Stimulated activated CD8-positive, alpha-beta memory T cell treated with anti-CD3 and anti-CD28 coated beads, Interleukin-12 subunit alpha, Interleukin-12 subunit beta, amount 100 ng/mL, for 24 hours (primary cell): Measurements from ENCODE around the gene HPGD.

Experiments
- DNase-seq: peaks from one replicate; pipeline ENCODE4 v3.0.0-alpha.2; 2020; ENCODE audit errors: extremely low read depth

The HPGD gene

GRCh38 chr4:174522183-174523024 lies at the start of gene HPGD:
TSS of gene HPGD (minus strand) at chr4:174522488. CDS start at chr4:174522451, 37 bp downstream.
- peak; percentile 21 for DNase-seq

- DNase-seq = no peak
Measured at GRCh38 chr4:174564529-174564928, 42.2 kb upstream of the HPGD start.

- no peak for DNase-seq
Measured at GRCh38 chr4:174563399-174563798, 41.1 kb upstream of the HPGD start.

GRCh38 chr4:174561560-174561959 lies 39.3 kb upstream of the HPGD start:
- no peak for DNase-seq

- no peak for DNase-seq
Measured at GRCh38 chr4:174559894-174560293, 37.6 kb upstream of the HPGD start.

- no peak for DNase-seq
Measured at GRCh38 chr4:174555789-174556630, 33.7 kb upstream of the HPGD start.

- DNase-seq = no peak
Measured at GRCh38 chr4:174554231-174554728, 32.0 kb upstream of the HPGD start.

- no peak for DNase-seq
Measured at GRCh38 chr4:174553828-174554227, 31.5 kb upstream of the HPGD start.

- no peak for DNase-seq
Measured at GRCh38 chr4:174553031-174553430, 30.7 kb upstream of the HPGD start.

- DNase-seq = no peak
Measured at GRCh38 chr4:174550541-174550940, 28.3 kb upstream of the HPGD start.

GRCh38 chr4:174549721-174550120 lies 27.4 kb upstream of the HPGD start:
- DNase-seq = no peak

- DNase-seq = no peak
Measured at GRCh38 chr4:174545268-174545667, 23.0 kb upstream of the HPGD start.

- no peak for DNase-seq
Measured at GRCh38 chr4:174544496-174544895, 22.2 kb upstream of the HPGD start.

GRCh38 chr4:174540175-174540574 lies 17.9 kb upstream of the HPGD start:
- DNase-seq = no peak

- DNase-seq = no peak
Measured at GRCh38 chr4:174539571-174539970, 17.3 kb upstream of the HPGD start.

GRCh38 chr4:174538876-174539250 lies 16.6 kb upstream of the HPGD start:
- no peak for DNase-seq

- no peak for DNase-seq
Measured at GRCh38 chr4:174538123-174538875, 16.0 kb upstream of the HPGD start.

- no peak for DNase-seq
Measured at GRCh38 chr4:174537634-174538033, 15.3 kb upstream of the HPGD start.

GRCh38 chr4:174534461-174534860 lies 12.2 kb upstream of the HPGD start:
- no peak for DNase-seq

- no peak for DNase-seq
Measured at GRCh38 chr4:174532445-174532844, 10.2 kb upstream of the HPGD start.

GRCh38 chr4:174531486-174531885 lies 9.2 kb upstream of the HPGD start:
- DNase-seq = no peak

GRCh38 chr4:174528226-174528625 lies 5.9 kb upstream of the HPGD start:
- DNase-seq = no peak
